ENCODE measurements around the gene RSF1.
"Not testable (repeated sequence)": the region's sequence is repeated elsewhere in the genome, so short reads cannot be mapped to it uniquely, and the experiment has no call there.

RSF1 gene

GRCh38 chr11:77690649-77691048, 129.9 kb downstream of the RSF1 start:
- DNase-seq (ENCODE audit: low spot score), result no peak

GRCh38 chr11:77687088-77687487, 133.4 kb downstream of the RSF1 start:
- no peak for DNase-seq (ENCODE audit: low spot score)

GRCh38 chr11:77677138-77677537, 143.4 kb downstream of the RSF1 start:
- DNase-seq (ENCODE audit: low spot score), result no peak

- DNase-seq (ENCODE audit: low spot score), result peak; percentile 51
Measured at GRCh38 chr11:77672264-77672663, 148.3 kb downstream of the RSF1 start.

- no peak for DNase-seq (ENCODE audit: low spot score)
Measured at GRCh38 chr11:77669848-77670511, 150.5 kb downstream of the RSF1 start.

- DNase-seq (ENCODE audit: low spot score), result peak; percentile 18
Measured at GRCh38 chr11:77668760-77669159, 151.8 kb downstream of the RSF1 start.

- no peak for DNase-seq (ENCODE audit: low spot score)
Measured at GRCh38 chr11:77665240-77665965, 155.1 kb downstream of the RSF1 start.

GRCh38 chr11:77661670-77662069, 158.9 kb downstream of the RSF1 start:
- DNase-seq (ENCODE audit: low spot score), result no peak

- DNase-seq (ENCODE audit: low spot score), result no peak
Measured at GRCh38 chr11:77660947-77661346, 159.6 kb downstream of the RSF1 start.

GRCh38 chr11:77658213-77659013, 162.1 kb downstream of the RSF1 start:
- no peak for DNase-seq (ENCODE audit: low spot score)

GRCh38 chr11:77656362-77656761, 164.2 kb downstream of the RSF1 start:
- DNase-seq (ENCODE audit: low spot score), result no peak

GRCh38 chr11:77654770-77655434, 165.6 kb downstream of the RSF1 start:
- no peak for DNase-seq (ENCODE audit: low spot score)

- DNase-seq (ENCODE audit: low spot score), result no peak
Measured at GRCh38 chr11:77650123-77650522, 170.4 kb downstream of the RSF1 start.

- DNase-seq (ENCODE audit: low spot score), result no peak
Measured at GRCh38 chr11:77647654-77648305, 172.7 kb downstream of the RSF1 start.

GRCh38 chr11:77644887-77645286, 175.6 kb downstream of the RSF1 start:
- no peak for DNase-seq (ENCODE audit: low spot score)

GRCh38 chr11:77642228-77642627, 178.3 kb downstream of the RSF1 start:
- DNase-seq (ENCODE audit: low spot score), result no peak

- peak; percentile 81 for DNase-seq (ENCODE audit: low spot score)
Measured at GRCh38 chr11:77637345-77638165, 183.0 kb downstream of the RSF1 start, which contains the start of gene CLNS1A. TSS of gene CLNS1A (minus strand) at chr11:77637794. CDS start at chr11:77637714, 80 bp downstream.

- DNase-seq (ENCODE audit: low spot score), result no peak
Measured at GRCh38 chr11:77636731-77637344, 183.7 kb downstream of the RSF1 start.

- not testable (repeated sequence) for DNase-seq (ENCODE audit: low spot score)
Measured at GRCh38 chr11:77633926-77634325, 186.6 kb downstream of the RSF1 start.

GRCh38 chr11:77630157-77630710, 190.3 kb downstream of the RSF1 start:
- DNase-seq (ENCODE audit: low spot score), result no peak
